Activated B cell treated with CpG ODN at 0.5 μM for 24 hours (primary cell): Measurements from ENCODE around the gene TMEM256. TPM values are rescaled to one million over a fixed set of nuclear protein-coding genes. Genes with fewer than 3 reads are reported as not detected.

Experiments
- ATAC-seq: fragments of 200-7000 bp; cut with Tn5 transposase; one replicate; pipeline ENCODE4 v1.10.0; 2021; ENCODE audit warnings: low read depth, mild to moderate bottlenecking, moderate library complexity
- CTCF ChIA-PET: fragments of 350-600 bp; sonication (Branson Sonifier 250); formaldehyde crosslinking; loops from one replicate; lab custom pipeline; 2021; ENCODE audit warnings: antibody characterized with exemption; lab: Charles Lee
- POLR2A ChIA-PET: fragments of 350-600 bp; sonication (Branson Sonifier 250); formaldehyde crosslinking; loops from one replicate; lab custom pipeline; 2021; ENCODE audit warnings: antibody characterized with exemption; lab: Charles Lee
- DNase-seq: peaks from one replicate; pipeline ENCODE4 v3.0.0; 2022
- H3K27ac Mint-ChIP-seq: one replicate; pipeline ENCODE4 v1.8.0; 2020; ENCODE audit warnings: mixed read lengths
- H3K27me3 Mint-ChIP-seq: one replicate; pipeline ENCODE4 v1.8.0; 2021; ENCODE audit warnings: mixed read lengths
- H3K36me3 Mint-ChIP-seq: one replicate; pipeline ENCODE4 v1.8.0; 2021; ENCODE audit warnings: low read depth, mixed read lengths
- H3K4me1 Mint-ChIP-seq: one replicate; pipeline ENCODE4 v1.8.0; 2021; ENCODE audit warnings: mixed read lengths
- H3K4me3 Mint-ChIP-seq: one replicate; pipeline ENCODE4 v1.8.0; 2020; ENCODE audit warnings: mild to moderate bottlenecking, mixed read lengths
- H3K9me3 Mint-ChIP-seq: one replicate; pipeline ENCODE4 v1.8.0; 2020; ENCODE audit warnings: mixed read lengths
- intact Hi-C: fragments of 100-400 bp; cut with micrococcal nuclease; formaldehyde crosslinking; loops from one replicate; pipeline ENCODE4 v1.15.1; 2024
- total RNA-seq: library from RNA; stranded (reverse); gene quantifications from 2 replicates; pipeline ENCODE4 v1.2.3, GENCODE V29; 2022
- TF ChIP-seq, protein P1 (sequence below): fragments of 200-600 bp; IDR thresholded peaks from one replicate; pipeline ENCODE4 v1.8.0; 2022; ENCODE audit warnings: antibody characterized with exemption, mild to moderate bottlenecking

Gene TMEM256
- total RNA-seq, 1 donor from 2014 or later: 98.2 TPM

DNA sequence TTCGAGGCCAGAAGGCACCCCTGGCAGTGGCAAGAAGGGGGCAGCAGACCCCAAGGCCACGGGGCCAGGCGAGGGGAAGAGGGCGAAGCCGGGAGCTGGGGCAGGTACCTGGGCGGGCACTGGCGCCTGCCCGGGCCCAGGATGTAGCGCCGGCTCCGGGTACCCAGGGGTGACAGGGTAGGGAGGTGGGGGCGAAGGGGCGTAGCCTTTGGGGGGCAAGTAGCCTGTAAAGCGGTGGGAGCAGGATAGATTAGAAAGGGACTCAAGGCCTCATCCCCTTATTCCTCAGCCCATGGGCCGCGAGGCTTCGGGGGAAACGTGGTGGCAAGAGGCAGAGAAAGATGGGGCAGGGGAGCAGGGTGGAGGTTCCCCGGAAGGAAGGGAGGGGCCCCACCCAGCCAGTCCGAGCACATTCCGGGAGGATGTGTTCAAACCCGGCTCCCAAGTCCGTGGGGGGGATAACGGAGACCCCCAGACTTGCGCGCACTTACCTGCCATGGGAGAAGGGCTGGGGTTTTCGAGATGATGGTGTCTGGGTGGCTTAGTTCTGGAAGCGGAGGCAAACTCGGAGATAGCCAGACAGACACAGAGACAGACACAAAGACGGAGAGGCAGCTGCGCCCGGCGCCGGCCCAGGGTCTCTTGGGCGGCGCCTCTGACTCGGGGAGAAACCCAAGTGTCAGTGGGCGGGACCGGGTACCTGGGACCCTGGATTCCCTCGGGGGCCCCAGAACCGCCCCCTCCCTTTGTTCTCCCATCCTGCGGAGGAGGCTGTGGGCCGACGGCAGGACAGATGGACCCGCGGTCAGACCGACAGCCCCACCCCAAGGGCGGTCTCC lies 10.1 kb downstream of the TMEM256 start:
- TF ChIP-seq, protein P1, sequence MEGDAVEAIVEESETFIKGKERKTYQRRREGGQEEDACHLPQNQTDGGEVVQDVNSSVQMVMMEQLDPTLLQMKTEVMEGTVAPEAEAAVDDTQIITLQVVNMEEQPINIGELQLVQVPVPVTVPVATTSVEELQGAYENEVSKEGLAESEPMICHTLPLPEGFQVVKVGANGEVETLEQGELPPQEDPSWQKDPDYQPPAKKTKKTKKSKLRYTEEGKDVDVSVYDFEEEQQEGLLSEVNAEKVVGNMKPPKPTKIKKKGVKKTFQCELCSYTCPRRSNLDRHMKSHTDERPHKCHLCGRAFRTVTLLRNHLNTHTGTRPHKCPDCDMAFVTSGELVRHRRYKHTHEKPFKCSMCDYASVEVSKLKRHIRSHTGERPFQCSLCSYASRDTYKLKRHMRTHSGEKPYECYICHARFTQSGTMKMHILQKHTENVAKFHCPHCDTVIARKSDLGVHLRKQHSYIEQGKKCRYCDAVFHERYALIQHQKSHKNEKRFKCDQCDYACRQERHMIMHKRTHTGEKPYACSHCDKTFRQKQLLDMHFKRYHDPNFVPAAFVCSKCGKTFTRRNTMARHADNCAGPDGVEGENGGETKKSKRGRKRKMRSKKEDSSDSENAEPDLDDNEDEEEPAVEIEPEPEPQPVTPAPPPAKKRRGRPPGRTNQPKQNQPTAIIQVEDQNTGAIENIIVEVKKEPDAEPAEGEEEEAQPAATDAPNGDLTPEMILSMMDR: no peak
- peaks cover 15% of the 10 kb centered on the region for H3K4me1 Mint-ChIP-seq
- H3K9me3 Mint-ChIP-seq: no peaks in the 10 kb centered on the region
- ChIA-PET POLR2A (interaction anchor here (0.5 to 2.4 kb wide), 14 partner anchors 9 to 1409 kb away, joined by 3 to 40 read pairs (median 5); partner anchors contain the start of genes GPS2, POLR2A, SENP3 and TMEM102), CTCF (interaction anchor here (0.8 to 1.0 kb wide), 3 partner anchors 10 to 167 kb away, joined by 3 to 4 read pairs (median 3); partner anchors contain the start of gene TMEM256)
- H3K27ac Mint-ChIP-seq: peak overlapping the region; percentile 84
- DNase-seq: no peak
- ATAC-seq: peak; percentile 68
- H3K4me3 Mint-ChIP-seq: peak overlapping the region; percentile 91
- no peaks in the 10 kb centered on the region for H3K27me3 Mint-ChIP-seq
- intact Hi-C loops: loop anchor here (1.0 to 2.0 kb wide), 5 partner anchors 10 to 91 kb away; partner anchors contain the start of genes POLR2A, TMEM102 and TMEM256
- peaks cover 27% of the 10 kb centered on the region for H3K36me3 Mint-ChIP-seq

DNA sequence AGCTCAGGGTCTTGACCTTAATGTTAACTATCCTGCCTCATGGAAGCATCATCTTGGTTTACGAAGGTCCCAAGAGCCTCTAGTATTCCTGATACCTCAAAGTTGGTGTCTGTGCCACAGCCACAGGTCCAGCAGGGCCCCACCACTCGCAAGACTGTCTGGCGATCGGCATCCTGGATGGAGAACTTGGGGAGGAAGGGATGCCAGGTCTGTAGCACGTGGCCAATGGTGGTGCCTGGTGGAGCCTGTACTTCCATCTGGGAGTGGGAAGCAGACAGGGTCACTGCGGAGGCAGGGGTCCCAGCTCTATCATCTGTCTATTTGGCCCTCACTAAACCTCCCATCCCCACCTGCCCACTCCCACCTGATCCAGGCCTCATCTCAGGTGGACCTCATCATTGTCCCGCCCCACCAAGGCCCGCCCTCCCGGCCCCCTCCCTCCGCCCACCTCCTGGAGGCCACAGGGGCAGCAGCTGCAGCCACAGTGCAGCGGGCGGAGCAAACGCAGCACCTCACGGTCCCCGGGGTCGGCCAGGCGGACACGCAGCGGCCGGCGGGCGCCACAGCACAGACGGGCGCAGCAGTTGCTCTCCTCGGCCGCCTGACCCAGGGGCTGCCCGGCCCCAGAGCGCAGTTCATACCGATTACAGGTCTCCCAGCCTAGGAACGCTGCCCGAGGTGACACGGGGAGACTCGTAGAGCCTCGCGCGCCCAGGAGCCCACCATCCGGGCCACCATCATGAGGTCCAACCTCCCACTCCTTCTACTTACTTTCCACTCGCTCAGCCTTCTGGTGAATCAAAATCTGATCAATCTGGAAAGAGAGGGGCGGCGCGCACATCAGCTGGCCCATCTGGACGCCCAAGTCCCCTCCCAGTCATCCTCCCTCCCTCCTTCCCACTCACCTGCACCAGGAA lies 10.9 kb downstream of the TMEM256 start:
- DNase-seq (no peak), ATAC-seq (no peak)
- TF ChIP-seq, protein P1: no peak
- H3K36me3 Mint-ChIP-seq: peaks cover 30% of the 10 kb centered on the region
- ChIA-PET POLR2A (interaction anchor here (2.4 kb wide), 1 partner anchor 10 kb away, joined by 40 read pairs; the partner anchor contains the start of gene TMEM256), CTCF (interaction anchor here (1.0 kb wide), 1 partner anchor 43 kb away, joined by 3 read pairs; no protein-coding TSS in a partner anchor)
- peak overlapping the region; percentile 91 for H3K4me3 Mint-ChIP-seq
- H3K27ac Mint-ChIP-seq: no peak overlapping the region
- no peaks in the 10 kb centered on the region for H3K9me3 Mint-ChIP-seq
- intact Hi-C loops: no loop called here
- no peaks in the 10 kb centered on the region for H3K27me3 Mint-ChIP-seq
- peaks cover 13% of the 10 kb centered on the region for H3K4me1 Mint-ChIP-seq

DNA sequence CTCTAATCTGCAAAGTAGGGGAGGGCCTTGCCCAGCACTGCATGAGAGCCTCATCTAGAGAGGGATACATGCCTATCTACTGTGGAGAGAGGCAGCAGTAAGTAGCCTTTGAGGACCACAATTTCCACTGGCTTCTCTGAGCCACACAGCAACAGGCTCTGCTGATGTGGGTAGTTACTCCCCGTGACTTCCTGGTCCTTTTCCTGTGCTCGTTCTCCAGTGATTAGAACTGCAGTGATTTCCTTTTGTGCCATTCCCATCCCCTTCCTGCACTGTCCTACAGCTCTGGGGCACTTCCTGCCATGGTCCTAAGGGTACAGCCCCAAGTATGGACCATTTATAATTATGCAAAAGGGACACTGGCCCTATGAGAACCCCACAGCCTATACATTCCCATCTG lies 12.6 kb downstream of the TMEM256 start:
- TF ChIP-seq, protein P1: no peak
- intact Hi-C loops: no loop called here
- CTCF ChIA-PET: no interaction called here
- ATAC-seq (no peak), DNase-seq (no peak)
- Mint-ChIP-seq H3K27me3 (no peaks in the 10 kb centered on the region), H3K4me1 (peaks cover 13% of the 10 kb centered on the region), H3K36me3 (peaks cover 32% of the 10 kb centered on the region), H3K27ac (no peak overlapping the region), H3K4me3 (no peak overlapping the region), H3K9me3 (no peaks in the 10 kb centered on the region)
- POLR2A ChIA-PET: no interaction called here

DNA sequence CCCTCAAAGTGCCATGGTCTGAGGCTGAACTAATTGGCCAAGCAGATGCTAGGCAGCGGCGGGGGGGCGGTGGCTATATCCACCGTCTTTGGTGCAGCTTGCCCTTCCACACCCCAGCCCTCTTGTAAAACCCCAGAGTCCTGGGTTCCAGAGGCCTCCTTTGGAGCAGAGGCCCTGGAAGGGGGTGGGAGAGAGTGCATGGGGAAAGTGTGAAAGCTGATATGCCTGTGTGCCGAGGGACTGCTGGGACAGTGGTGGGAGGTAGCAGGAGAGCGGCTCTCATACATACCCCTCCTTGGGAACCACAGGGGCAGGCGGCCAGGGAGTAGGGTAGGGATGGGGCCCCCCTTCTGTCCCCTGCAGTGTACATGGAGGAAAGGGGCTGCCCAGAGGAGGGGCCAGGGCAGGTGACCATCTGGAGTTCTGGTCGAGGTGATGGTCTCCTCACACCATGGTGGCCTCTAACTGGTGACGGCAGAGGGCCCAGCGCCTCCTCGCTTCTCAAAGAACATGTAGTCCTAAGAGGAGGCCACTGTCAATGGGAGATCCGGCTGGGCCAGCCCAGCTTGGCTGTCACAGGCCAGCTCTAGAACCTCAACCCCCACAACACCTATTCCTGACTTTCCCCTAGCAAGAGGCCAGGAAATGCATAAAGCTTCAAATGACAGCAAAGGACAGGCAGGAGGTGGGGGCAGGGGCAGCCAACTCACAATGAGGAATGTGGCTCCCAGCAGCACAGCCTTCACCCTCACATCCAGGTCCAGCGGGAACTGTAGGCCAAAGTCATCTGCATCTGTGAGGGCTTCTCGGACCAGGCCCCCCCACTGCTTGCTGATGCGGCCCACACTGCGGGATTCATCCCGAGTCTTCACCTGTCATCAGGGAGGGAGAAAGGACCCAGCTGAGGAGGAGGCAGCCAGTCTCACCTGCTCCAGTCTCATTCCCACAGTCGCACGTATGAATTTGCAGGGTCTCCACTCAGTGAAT lies 13.7 kb downstream of the TMEM256 start:
- no peak overlapping the region for H3K4me3 Mint-ChIP-seq
- H3K27me3 Mint-ChIP-seq: no peaks in the 10 kb centered on the region

More for the DNA sequence above, 13.7 kb downstream of the TMEM256 start:
- ATAC-seq (no peak), DNase-seq (no peak)
- ChIA-PET CTCF (no interaction called here), POLR2A (interaction anchor here (0.7 kb wide), 1 partner anchor 14 kb away, joined by 3 read pairs; no protein-coding TSS in a partner anchor)
- intact Hi-C loops: no loop called here
- H3K4me1 Mint-ChIP-seq: peaks cover 12% of the 10 kb centered on the region
- TF ChIP-seq, protein P1: no peak
- H3K9me3 Mint-ChIP-seq: no peaks in the 10 kb centered on the region
- H3K27ac Mint-ChIP-seq: no peak overlapping the region
- H3K36me3 Mint-ChIP-seq: peaks cover 32% of the 10 kb centered on the region
